Activated CD8-positive, alpha-beta memory T cell treated with anti-CD3 and anti-CD28 coated beads, Interleukin-2, amount 50 U/mL, for 24 hours (primary cell): ENCODE data around the gene SRGAP3.

Source experiments
- DNase-seq: peaks from one replicate; pipeline ENCODE4 v3.0.0-alpha.2; 2020; ENCODE audit errors: extremely low read depth

SRGAP3 gene

GRCh38 chr3:9201955-9202354 is 47.5 kb downstream of the SRGAP3 start:
- no peak for DNase-seq

GRCh38 chr3:9201266-9201665 is 48.2 kb downstream of the SRGAP3 start:
- DNase-seq: no peak

GRCh38 chr3:9199775-9200174 is 49.7 kb downstream of the SRGAP3 start:
- no peak for DNase-seq

GRCh38 chr3:9198899-9199335 is 50.5 kb downstream of the SRGAP3 start:
- DNase-seq: no peak

GRCh38 chr3:9198261-9198660 is 51.2 kb downstream of the SRGAP3 start:
- DNase-seq: no peak

- no peak for DNase-seq
These were observed 53.4 kb downstream of the SRGAP3 start for GRCh38 chr3:9196020-9196419.

GRCh38 chr3:9195390-9195789 is 54.1 kb downstream of the SRGAP3 start:
- no peak for DNase-seq

GRCh38 chr3:9194509-9195184 is 54.8 kb downstream of the SRGAP3 start:
- no peak for DNase-seq

- no peak for DNase-seq
These were observed 55.7 kb downstream of the SRGAP3 start for GRCh38 chr3:9193633-9194195.

GRCh38 chr3:9193211-9193610 is 56.2 kb downstream of the SRGAP3 start:
- no peak for DNase-seq

GRCh38 chr3:9192248-9193025 is 57.0 kb downstream of the SRGAP3 start:
- DNase-seq: no peak

- no peak for DNase-seq
These were observed 59.2 kb downstream of the SRGAP3 start for GRCh38 chr3:9190276-9190675.

- no peak for DNase-seq
These were observed 60.9 kb downstream of the SRGAP3 start for GRCh38 chr3:9188583-9188982.

- DNase-seq: no peak
These were observed 63.7 kb downstream of the SRGAP3 start for GRCh38 chr3:9185701-9186100.

GRCh38 chr3:9185046-9185445 is 64.4 kb downstream of the SRGAP3 start:
- DNase-seq: no peak

- DNase-seq: no peak
These were observed 65.0 kb downstream of the SRGAP3 start for GRCh38 chr3:9184461-9184835.

GRCh38 chr3:9183811-9184460 is 65.5 kb downstream of the SRGAP3 start:
- DNase-seq: no peak

- DNase-seq: no peak
These were observed 66.4 kb downstream of the SRGAP3 start for GRCh38 chr3:9183011-9183410.

- no peak for DNase-seq
These were observed 68.7 kb downstream of the SRGAP3 start for GRCh38 chr3:9180764-9181117.

GRCh38 chr3:9179826-9180763 is 69.4 kb downstream of the SRGAP3 start:
- DNase-seq: no peak

GRCh38 chr3:9178697-9179096 is 70.7 kb downstream of the SRGAP3 start:
- DNase-seq: no peak

- DNase-seq: no peak
These were observed 74.0 kb downstream of the SRGAP3 start for GRCh38 chr3:9175421-9175820.
